Measurements from ENCODE around the gene USF2. TPM values are rescaled to one million over a fixed set of nuclear protein-coding genes. Genes with fewer than 3 reads are reported as not detected.

USF2 gene
- total and polyA plus RNA-seq, 10 of the 15 experiments (the other 5 are each of a cell fraction or from before 2014, with no cell fraction given), result 0.56 to 157 (median 65.5) TPM

GRCh38 chr19:35303357-35303915, 34.7 kb downstream of the USF2 start:
- no peak for ATAC-seq
- 69% methylated on average over 6 of the region's 6 CpGs for WGBS (ENCODE audit: insufficient coverage, insufficient replicate concordance, low lambda C conversion rate, missing lambda C conversion rate)
- no peak for FAIRE-seq
- ChIA-PET POLR2A (interaction anchor here (0.7 kb wide), 1 partner anchor 170 kb away, joined by 3 read pairs; no protein-coding TSS in a partner anchor), SMC1A (ENCODE audit: uncharacterized antibody, unreplicated experiment) (interaction anchor here (0.6 kb wide), 1 partner anchor 31 kb away, joined by 4 read pairs; no protein-coding TSS in a partner anchor), RAD21 (ENCODE audit: unreplicated experiment) (interaction anchor here (1.5 kb wide), 1 partner anchor 17 kb away, joined by 3 read pairs; no protein-coding TSS in a partner anchor), CTCF (no interaction called here)
- H3K4me2 ChIP-seq (ENCODE audit: control insufficient read depth, insufficient read depth), result no peak overlapping the region
- H3K9me3 ChIP-seq (replicated peaks; ENCODE audit: control insufficient read depth, insufficient read depth, low read length), result no peaks in the 10 kb centered on the region
- H3K36me3 ChIP-seq (ENCODE audit: control insufficient read depth in 2 of 2, insufficient read depth in 2 of 2, low read length in 1 of 2), result no peaks in the 10 kb centered on the region
- H3K9ac ChIP-seq (ENCODE audit: control insufficient read depth, insufficient read depth, low read length), result no peak overlapping the region
- H3K4me1 ChIP-seq (ENCODE audit: control insufficient read depth, insufficient read depth, low read length), result no peaks in the 10 kb centered on the region
- H2AFZ ChIP-seq (ENCODE audit: control insufficient read depth, low read depth, low read length), result no peak overlapping the region
- intact Hi-C loops (cut with micrococcal nuclease; ENCODE audit: unreplicated experiment), result no loop called here
- no peak overlapping the region for H3K4me3 ChIP-seq
- no peaks in the 10 kb centered on the region for H3K79me2 ChIP-seq (ENCODE audit: control insufficient read depth, insufficient read depth, low read length)
- no peak for DNase-seq (ENCODE audit: low read depth, low spot score)
- H3K27me3 ChIP-seq (replicated peaks in 1 of 2; ENCODE audit: control insufficient read depth in 2 of 2, insufficient read depth in 2 of 2, low read length in 1 of 2), result no peaks in the 10 kb centered on the region
- no TSS peak for BruUV-seq (replicated peaks)
- TF ChIP-seq MYB (IDR thresholded peaks at IDR 0.05; ENCODE audit: borderline replicate concordance, low read depth, low read length) (no peak), JUND (IDR thresholded peaks at IDR 0.05; ENCODE audit: low read depth, low read length) (no peak), EED (IDR thresholded peaks at IDR 0.05; ENCODE audit: low read depth) (no peak)
- TF ChIP-seq, protein P1, sequence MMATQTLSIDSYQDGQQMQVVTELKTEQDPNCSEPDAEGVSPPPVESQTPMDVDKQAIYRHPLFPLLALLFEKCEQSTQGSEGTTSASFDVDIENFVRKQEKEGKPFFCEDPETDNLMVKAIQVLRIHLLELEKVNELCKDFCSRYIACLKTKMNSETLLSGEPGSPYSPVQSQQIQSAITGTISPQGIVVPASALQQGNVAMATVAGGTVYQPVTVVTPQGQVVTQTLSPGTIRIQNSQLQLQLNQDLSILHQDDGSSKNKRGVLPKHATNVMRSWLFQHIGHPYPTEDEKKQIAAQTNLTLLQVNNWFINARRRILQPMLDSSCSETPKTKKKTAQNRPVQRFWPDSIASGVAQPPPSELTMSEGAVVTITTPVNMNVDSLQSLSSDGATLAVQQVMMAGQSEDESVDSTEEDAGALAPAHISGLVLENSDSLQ (IDR thresholded peaks at IDR 0.05), result no peak
- in situ Hi-C loops (cut with MboI), result no loop called here
- no peak overlapping the region for H3K27ac ChIP-seq (ENCODE audit: control insufficient read depth, insufficient read depth)
- H4K20me1 ChIP-seq (ENCODE audit: control insufficient read depth, insufficient read depth), result no peaks in the 10 kb centered on the region

DNA sequence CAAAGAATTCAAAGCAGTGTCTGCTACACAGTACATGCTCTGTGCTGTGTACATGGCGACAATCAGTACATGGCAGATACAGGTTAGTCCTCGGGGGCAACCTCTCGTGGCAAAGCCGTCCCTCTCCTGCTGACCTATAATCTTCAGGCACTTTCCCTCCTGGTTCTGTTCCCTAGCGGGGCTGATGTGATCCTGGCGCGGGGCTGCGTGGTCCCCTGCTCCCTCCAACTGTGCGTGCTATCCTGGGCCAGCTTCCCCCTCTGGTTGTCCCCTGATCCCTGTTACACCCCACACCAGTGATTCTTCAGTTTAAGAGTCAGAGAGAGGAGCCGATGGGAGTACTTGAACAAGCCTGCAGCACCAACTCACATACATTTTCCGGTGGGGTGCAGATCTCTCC, 35.3 kb downstream of the USF2 start:
- no peaks in the 10 kb centered on the region for H3K4me1 ChIP-seq (ENCODE audit: control insufficient read depth, insufficient read depth, low read length)
- FAIRE-seq, result no peak
- BruUV-seq (replicated peaks), result no TSS peak
- no peak for TF ChIP-seq TARDBP (IDR thresholded peaks at IDR 0.05; ENCODE audit: borderline replicate concordance)
- TF ChIP-seq, protein P2, sequence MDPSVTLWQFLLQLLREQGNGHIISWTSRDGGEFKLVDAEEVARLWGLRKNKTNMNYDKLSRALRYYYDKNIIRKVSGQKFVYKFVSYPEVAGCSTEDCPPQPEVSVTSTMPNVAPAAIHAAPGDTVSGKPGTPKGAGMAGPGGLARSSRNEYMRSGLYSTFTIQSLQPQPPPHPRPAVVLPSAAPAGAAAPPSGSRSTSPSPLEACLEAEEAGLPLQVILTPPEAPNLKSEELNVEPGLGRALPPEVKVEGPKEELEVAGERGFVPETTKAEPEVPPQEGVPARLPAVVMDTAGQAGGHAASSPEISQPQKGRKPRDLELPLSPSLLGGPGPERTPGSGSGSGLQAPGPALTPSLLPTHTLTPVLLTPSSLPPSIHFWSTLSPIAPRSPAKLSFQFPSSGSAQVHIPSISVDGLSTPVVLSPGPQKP (IDR thresholded peaks at IDR 0.05; ENCODE audit: low read depth, low read length), result no peak
- TF ChIP-seq JUND (IDR thresholded peaks at IDR 0.05; ENCODE audit: low read depth, low read length), result no peak
- TF ChIP-seq IRF3 (IDR thresholded peaks at IDR 0.05), result no peak
- no peak for TF ChIP-seq REST (IDR thresholded peaks at IDR 0.05; ENCODE audit: low read depth, low read length)
- TF ChIP-seq SREBF2 (IDR thresholded peaks at IDR 0.05; ENCODE audit: low read length), result no peak

More for the DNA sequence above, 35.3 kb downstream of the USF2 start:
- ChIA-PET CTCF (interaction anchor here (0.9 kb wide), 1 partner anchor 23 kb away, joined by 4 read pairs; no protein-coding TSS in a partner anchor), RAD21 (ENCODE audit: unreplicated experiment) (interaction anchor here (1.5 kb wide), 1 partner anchor 16 kb away, joined by 3 read pairs; no protein-coding TSS in a partner anchor), SMC1A (ENCODE audit: uncharacterized antibody, unreplicated experiment) (interaction anchor here (0.6 kb wide), 1 partner anchor 30 kb away, joined by 4 read pairs; no protein-coding TSS in a partner anchor), POLR2A (no interaction called here)
- H4K20me1 ChIP-seq (ENCODE audit: control insufficient read depth, insufficient read depth), result no peaks in the 10 kb centered on the region
- H3K4me3 ChIP-seq, result no peak overlapping the region
- H2AFZ ChIP-seq (ENCODE audit: control insufficient read depth, low read depth, low read length), result no peak overlapping the region
- no peak overlapping the region for H3K27ac ChIP-seq (ENCODE audit: control insufficient read depth, insufficient read depth)
- in situ Hi-C loops (cut with MboI), result no loop called here
- DNase-seq (ENCODE audit: low read depth, low spot score), result no peak
- H3K36me3 ChIP-seq (ENCODE audit: control insufficient read depth in 2 of 2, insufficient read depth in 2 of 2, low read length in 1 of 2), result no peaks in the 10 kb centered on the region
- no peaks in the 10 kb centered on the region for H3K9me3 ChIP-seq (replicated peaks; ENCODE audit: control insufficient read depth, insufficient read depth, low read length)
- no peaks in the 10 kb centered on the region for H3K27me3 ChIP-seq (replicated peaks in 1 of 2; ENCODE audit: control insufficient read depth in 2 of 2, insufficient read depth in 2 of 2, low read length in 1 of 2)
- WGBS (ENCODE audit: insufficient coverage, insufficient replicate concordance, low lambda C conversion rate, missing lambda C conversion rate), result 88% methylated on average over 11 of the region's 11 CpGs
- no peak for ATAC-seq
- intact Hi-C loops (cut with micrococcal nuclease; ENCODE audit: unreplicated experiment), result no loop called here
- no peaks in the 10 kb centered on the region for H3K79me2 ChIP-seq (ENCODE audit: control insufficient read depth, insufficient read depth, low read length)
- H3K9ac ChIP-seq (ENCODE audit: control insufficient read depth, insufficient read depth, low read length), result no peak overlapping the region
- no peak overlapping the region for H3K4me2 ChIP-seq (ENCODE audit: control insufficient read depth, insufficient read depth)
